Kidney epithelial cell (primary cell): ENCODE measurements around the gene IL20RB. TPM values are rescaled to one million over a fixed set of nuclear protein-coding genes. Genes with fewer than 3 reads are reported as not detected.
"Not testable (repeated sequence)": the region's sequence is repeated elsewhere in the genome, so short reads cannot be mapped to it uniquely, and the experiment has no call there.

Experiments
- DNase-seq: peaks from one replicate; pipeline ENCODE4 v3.0.0-alpha.2; 2010; ENCODE audit warnings: low read depth
- H3K27me3 ChIP-seq: 2 replicates; pipeline ENCODE4 v1.6.0; 2011; ENCODE audit warnings: low read length; ENCODE audit not compliant: control insufficient read depth, insufficient read depth
- H3K36me3 ChIP-seq: 2 replicates; pipeline ENCODE4 v1.5.1; 2011; ENCODE audit warnings: low read length; ENCODE audit not compliant: control insufficient read depth, insufficient read depth
- H3K4me3 ChIP-seq: 2 replicates; pipeline ENCODE4 v1.5.1; 2011; ENCODE audit warnings: low read depth, mild to moderate bottlenecking, control low read depth, low read length
- total RNA-seq: library from RNA; depleted of rRNA; stranded (reverse); fragments of >200 nt; gene quantifications from 2 replicates; pipeline ENCODE4 v1.2.3, GENCODE V29; 2015
- TF ChIP-seq, protein P1 (sequence below): IDR thresholded peaks from 2 replicates; pipeline ENCODE4 v1.5.1; 2011; ENCODE audit warnings: mild to moderate bottlenecking, moderate library complexity, low read length, control low read depth, inconsistent platforms; ENCODE audit not compliant: insufficient read depth, poor library complexity, severe bottlenecking

The IL20RB gene
- total RNA-seq, 1 donor from 2014 or later: 0.58 TPM

DNA sequence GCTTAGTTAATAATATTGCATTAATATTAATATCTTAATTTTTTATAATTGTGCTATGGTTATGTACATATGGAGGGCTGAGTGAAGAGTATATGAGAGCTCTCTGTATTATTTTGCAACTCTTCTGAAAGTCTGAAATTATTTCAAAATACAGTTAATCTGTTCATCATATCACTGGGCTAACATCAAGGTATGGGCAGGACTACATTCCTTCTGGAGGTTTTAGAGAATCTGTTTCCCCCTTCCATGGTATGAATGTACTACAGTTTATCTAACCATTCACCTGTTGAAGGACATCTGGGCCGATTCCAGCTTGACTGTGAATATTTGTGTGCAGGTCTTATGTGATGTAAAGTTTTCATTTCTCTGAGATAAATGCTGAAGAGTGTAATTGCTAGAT, 5.1 kb downstream of the IL20RB start:
- H3K4me3 ChIP-seq: no peak overlapping the region
- no peaks in the 10 kb centered on the region for H3K36me3 ChIP-seq
- DNase-seq: no peak
- no peaks in the 10 kb centered on the region for H3K27me3 ChIP-seq
- TF ChIP-seq, protein P1, sequence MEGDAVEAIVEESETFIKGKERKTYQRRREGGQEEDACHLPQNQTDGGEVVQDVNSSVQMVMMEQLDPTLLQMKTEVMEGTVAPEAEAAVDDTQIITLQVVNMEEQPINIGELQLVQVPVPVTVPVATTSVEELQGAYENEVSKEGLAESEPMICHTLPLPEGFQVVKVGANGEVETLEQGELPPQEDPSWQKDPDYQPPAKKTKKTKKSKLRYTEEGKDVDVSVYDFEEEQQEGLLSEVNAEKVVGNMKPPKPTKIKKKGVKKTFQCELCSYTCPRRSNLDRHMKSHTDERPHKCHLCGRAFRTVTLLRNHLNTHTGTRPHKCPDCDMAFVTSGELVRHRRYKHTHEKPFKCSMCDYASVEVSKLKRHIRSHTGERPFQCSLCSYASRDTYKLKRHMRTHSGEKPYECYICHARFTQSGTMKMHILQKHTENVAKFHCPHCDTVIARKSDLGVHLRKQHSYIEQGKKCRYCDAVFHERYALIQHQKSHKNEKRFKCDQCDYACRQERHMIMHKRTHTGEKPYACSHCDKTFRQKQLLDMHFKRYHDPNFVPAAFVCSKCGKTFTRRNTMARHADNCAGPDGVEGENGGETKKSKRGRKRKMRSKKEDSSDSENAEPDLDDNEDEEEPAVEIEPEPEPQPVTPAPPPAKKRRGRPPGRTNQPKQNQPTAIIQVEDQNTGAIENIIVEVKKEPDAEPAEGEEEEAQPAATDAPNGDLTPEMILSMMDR: no peak

DNA sequence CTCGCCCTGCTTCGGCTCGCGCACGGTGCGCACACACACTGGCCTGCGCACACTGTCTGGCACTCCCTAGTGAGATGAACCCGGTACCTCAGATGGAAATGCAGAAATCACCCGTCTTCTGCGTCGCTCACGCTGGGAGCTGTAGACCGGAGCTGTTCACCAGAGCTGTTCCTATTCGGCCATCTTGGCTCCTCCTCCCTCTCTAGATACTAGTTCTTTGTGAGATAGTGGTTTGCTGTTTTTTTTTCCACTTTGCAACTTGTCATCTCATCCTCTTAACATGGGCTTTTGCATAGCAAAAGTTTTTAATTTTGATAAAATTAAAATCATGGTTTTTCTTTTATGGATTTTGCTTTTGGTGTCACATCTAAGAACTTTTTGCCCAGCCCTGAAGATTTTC, 11.8 kb downstream of the IL20RB start:
- H3K36me3 ChIP-seq, DNase-seq, H3K27me3 ChIP-seq, H3K4me3 ChIP-seq: not testable (repeated sequence)

DNA sequence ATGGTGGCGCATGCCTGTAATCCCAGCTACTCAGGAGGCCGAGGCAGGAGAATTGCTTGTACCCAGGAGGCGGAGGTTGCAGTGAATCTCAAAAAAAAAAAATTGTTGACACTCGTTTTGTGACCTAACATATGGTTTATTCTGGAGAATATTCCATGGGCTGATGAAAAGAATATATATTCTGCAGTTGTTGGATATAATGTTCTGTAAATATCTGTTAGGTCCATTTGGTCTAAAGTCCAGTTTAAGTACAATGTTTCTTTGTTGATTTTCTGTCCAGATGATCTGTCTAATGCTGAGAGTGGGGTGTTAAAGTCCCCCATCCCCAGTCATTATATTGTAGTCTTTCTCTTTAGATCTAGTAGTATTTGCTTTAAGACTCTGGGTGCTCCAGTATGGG, 15.6 kb downstream of the IL20RB start:
- H3K27me3 ChIP-seq: no peaks in the 10 kb centered on the region
- H3K36me3 ChIP-seq: no peaks in the 10 kb centered on the region
- H3K4me3 ChIP-seq: no peak overlapping the region
- TF ChIP-seq, protein P1: no peak
- no peak for DNase-seq

DNA sequence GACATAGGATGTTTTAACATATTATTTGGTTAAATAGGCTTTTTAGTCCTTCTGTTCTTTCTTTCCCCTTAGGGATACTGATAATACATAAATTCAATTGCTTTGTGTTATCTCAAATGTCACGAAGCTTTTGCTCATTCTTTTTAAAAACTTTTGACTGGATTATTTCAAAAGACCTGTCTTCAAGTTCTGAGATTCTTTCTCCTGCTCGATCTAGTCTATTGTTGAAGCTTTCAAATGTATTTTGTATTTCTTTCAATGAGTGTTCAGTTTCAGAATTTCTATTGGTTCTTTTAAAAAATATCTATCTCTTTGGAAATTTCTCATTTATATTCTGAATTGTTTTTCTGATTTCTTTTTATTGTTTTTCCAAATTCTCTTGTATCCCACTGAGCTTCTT, 16.9 kb downstream of the IL20RB start:
- DNase-seq: no peak
- Histone ChIP-seq H3K4me3 (no peak overlapping the region), H3K36me3 (no peaks in the 10 kb centered on the region), H3K27me3 (no peaks in the 10 kb centered on the region)
- TF ChIP-seq, protein P1: no peak

DNA sequence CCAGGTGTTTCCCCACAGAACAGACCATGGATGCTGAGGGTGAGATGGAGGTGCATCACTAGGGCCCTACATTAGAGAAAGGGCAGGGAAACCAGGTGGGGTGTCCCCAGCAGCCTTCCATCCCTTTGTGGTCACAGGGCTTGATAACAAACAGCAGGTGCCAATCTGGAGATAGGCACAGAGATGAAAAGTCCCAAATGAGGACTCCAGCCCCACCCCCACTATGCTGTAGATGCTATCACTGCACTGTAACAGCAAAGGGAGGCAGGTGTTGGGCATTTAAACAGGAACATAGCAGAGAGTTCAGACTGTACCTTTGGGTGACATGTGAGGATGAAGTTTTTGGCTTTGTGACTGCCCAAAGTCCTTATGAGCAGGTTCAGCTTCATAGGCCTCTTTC, 21.4 kb downstream of the IL20RB start:
- TF ChIP-seq, protein P1: no peak
- Histone ChIP-seq H3K27me3 (no peaks in the 10 kb centered on the region), H3K4me3 (no peak overlapping the region), H3K36me3 (no peaks in the 10 kb centered on the region)
- DNase-seq: no peak

DNA sequence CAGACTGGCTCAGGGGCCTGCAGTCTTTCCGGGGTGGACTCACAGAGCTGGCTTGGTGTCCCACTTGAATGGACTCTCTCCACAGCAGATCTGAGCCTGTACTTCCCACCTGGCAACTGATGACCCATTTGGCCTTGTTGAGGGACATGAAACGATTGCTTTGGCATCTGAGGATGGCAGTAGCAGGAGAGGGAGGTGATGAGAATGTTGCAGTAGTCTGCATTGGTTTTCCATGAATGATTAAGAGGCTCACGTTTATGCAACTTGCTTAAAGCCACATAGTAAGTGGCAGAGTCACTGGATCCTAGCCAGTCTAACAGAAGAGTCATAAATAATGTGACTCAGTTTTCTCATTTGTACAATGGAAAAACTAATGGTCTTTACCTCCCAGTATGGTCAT, 21.9 kb downstream of the IL20RB start:
- TF ChIP-seq, protein P1: no peak

DNA sequence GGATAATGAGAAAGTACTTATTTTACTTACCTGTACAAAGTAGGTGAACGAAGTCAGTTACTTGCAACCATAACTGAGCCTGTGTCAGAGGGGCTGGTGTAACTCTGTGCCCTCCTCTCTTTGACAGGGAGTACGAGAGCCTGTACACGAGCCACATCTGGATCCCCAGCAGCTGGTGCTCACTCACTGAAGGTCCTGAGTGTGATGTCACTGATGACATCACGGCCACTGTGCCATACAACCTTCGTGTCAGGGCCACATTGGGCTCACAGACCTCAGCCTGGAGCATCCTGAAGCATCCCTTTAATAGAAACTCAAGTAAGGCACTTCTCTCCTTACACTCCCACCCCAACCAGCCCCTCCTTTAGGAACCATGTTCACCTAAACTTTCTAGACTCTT, 24.2 kb downstream of the IL20RB start:
- no peak for DNase-seq
- Histone ChIP-seq H3K36me3 (no peaks in the 10 kb centered on the region), H3K27me3 (no peaks in the 10 kb centered on the region), H3K4me3 (no peak overlapping the region)
- TF ChIP-seq, protein P1: no peak

More for the DNA sequence above, 21.9 kb downstream of the IL20RB start:
- no peak overlapping the region for H3K4me3 ChIP-seq
- DNase-seq: peak; percentile 26
- H3K27me3 ChIP-seq: no peaks in the 10 kb centered on the region
- no peaks in the 10 kb centered on the region for H3K36me3 ChIP-seq
